IPS-18c (cell line): Measurements from ENCODE around the gene RCOR1.
"Not testable (repeated sequence)": the region's sequence is repeated elsewhere in the genome, so short reads cannot be mapped to it uniquely, and the experiment has no call there.

ENCODE experiments used
- H3K4me3 ChIP-seq: 2 replicates; pipeline ENCODE4 v1.7.0; 2013; ENCODE audit warnings: low read depth, mild to moderate bottlenecking, low read length, moderate library complexity; ENCODE audit not compliant: insufficient read depth
- H3K9me3 ChIP-seq: one replicate; pipeline ENCODE4 v1.6.1; 2013; ENCODE audit warnings: mild to moderate bottlenecking, low read length, moderate library complexity; ENCODE audit not compliant: control insufficient read depth, insufficient read depth

RCOR1 gene

DNA sequence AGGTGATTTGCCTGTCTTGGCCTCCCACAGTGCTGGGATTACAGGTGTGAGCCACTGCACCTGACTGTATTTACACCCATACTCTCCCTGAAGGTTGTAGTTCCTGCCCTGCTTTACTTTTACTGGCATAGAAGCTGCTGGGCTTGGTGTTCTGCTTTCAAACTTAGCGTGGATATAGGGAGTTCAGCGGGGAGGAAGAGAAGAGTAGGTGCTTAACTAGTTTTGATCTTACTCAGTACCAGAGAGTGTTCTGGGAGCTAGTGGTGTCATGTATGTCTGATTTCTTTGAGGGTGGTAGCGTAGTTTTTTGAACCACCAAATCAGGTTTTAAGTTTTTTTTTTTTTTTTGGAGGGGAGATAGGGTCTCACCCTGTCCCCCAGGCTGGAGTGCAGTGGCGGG, 13.8 kb downstream of the RCOR1 start:
- Histone ChIP-seq H3K9me3 (no peaks in the 10 kb centered on the region), H3K4me3 (no peak overlapping the region)

- Histone ChIP-seq H3K9me3 (no peaks in the 10 kb centered on the region), H3K4me3 (no peak overlapping the region)
Observed at GRCh38 chr14:102608064-102608446, 15.6 kb downstream of the RCOR1 start.

DNA sequence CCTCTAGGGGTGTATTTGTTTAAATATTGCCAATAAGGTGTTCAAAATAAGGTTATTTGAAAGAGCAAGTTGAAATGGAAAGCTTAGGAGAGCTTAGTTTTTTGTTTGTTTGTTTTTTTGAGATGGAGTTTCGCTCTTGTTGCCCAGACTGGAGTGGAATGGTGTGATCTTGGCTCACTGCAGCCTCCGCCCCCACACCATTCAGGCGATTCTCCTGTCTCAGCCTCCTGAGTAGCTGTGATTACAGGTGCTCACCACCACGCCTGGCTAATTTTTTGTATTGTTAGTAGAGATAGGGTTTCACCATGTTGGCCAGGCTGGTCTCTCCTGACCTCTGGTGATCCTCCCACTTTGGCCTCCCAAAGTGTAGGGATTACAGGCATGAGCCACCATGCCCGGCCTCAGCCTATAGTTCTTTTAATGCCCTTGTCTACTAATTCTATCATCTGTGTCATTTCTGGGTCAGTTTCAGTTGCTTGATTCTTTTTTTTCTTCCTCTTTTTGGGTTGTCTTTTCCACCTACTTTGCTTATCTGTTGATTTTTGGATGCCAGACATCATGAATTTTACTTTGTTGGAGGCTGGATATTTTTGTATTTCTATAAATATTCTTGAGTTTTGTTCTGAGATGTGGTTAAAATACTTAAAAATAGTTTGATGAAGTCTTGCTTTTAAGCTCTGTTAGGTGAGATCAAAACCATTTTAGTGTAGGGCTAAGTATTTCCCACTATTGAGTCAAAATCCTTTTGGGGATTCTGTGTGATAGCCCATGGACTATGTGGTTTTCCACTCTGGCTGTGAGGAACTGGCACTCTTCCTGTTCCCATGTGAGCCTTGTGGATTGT, 18.7 kb downstream of the RCOR1 start:
- H3K4me3 ChIP-seq, result no peak overlapping the region

DNA sequence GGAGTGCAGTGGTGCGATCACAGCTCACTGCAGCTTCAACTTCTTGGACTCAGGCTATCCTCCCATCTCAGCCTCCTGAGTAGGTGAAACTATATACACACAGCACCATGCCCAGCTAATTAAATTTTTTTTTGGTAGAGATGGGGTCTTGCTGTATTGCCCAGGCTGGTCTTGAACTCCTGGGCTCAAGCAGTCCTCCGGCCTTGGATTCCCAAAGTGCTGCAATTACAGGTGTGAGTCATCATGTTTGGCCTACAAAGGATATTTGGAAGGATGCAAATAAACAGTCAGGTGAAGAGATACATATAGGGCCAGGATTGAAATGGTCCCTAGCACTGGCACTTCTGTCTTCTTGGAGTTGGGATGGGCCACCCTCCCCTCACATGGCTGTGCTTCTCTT, 23.9 kb downstream of the RCOR1 start:
- Histone ChIP-seq H3K9me3 (no peaks in the 10 kb centered on the region), H3K4me3 (no peak overlapping the region)

More for the DNA sequence above, 18.7 kb downstream of the RCOR1 start:
- no peaks in the 10 kb centered on the region for H3K9me3 ChIP-seq

GRCh38 chr14:102616799-102617198, 24.4 kb downstream of the RCOR1 start:
- Histone ChIP-seq H3K4me3 (no peak overlapping the region), H3K9me3 (no peaks in the 10 kb centered on the region)

- H3K9me3 ChIP-seq, H3K4me3 ChIP-seq: not testable (repeated sequence)
Observed at GRCh38 chr14:102619012-102619411, 26.6 kb downstream of the RCOR1 start.

- Histone ChIP-seq H3K4me3 (no peak overlapping the region; the same call in 1 of the 2 replicates), H3K9me3 (no peaks in the 10 kb centered on the region)
Observed at GRCh38 chr14:102620413-102620812, 28.0 kb downstream of the RCOR1 start.

DNA sequence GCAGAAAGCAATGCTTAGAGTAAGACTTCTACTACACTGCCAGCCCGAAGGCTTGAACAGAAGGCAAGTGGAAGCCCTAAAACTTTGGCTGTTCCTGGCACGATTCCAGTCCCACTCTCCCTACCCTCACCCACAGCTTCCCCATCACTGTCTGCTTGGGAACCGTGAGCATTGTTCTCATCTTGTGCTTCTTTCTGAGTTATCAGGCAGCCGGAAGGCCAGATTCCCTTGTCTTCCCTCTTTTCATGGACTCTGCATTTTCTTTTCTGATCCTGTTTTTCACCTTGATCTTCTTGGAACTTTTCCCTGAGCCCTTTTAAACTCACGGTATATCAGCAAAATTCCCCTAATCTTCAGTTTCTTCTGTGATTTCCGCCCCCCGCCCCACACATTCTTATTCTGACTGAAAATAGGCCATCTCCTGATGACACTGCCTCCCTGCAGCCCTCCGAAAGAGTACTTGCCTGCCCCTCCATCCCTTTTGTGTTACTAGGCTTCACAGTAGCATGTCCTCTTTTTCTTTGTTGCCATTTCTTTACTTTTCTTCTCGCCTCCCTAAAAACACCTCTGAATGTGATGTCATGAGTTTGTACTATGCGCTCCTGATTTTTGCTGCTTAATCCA, 29.9 kb downstream of the RCOR1 start:
- H3K4me3 ChIP-seq, result no peak overlapping the region
- no peaks in the 10 kb centered on the region for H3K9me3 ChIP-seq

DNA sequence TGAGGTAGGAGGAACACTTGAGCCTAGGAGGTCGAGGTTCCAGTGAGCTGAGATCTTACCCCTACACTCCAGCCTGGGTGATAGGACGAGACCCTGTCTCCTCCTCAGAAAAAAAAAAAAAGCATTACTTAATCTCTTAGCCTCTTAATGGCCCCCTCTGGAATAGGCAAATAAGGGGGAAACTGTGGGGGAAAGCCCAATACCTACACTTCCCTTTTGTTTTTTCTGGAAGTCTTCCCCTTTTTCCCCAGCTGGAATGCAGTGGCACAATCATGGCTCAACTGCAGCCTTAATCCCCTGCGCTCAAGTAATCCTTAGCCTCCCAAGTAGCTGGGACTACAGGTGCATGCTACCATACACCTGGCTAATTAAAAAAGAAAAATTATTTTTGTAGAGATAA, 32.2 kb downstream of the RCOR1 start:
- H3K9me3 ChIP-seq, result no peaks in the 10 kb centered on the region
- no peak overlapping the region for H3K4me3 ChIP-seq

DNA sequence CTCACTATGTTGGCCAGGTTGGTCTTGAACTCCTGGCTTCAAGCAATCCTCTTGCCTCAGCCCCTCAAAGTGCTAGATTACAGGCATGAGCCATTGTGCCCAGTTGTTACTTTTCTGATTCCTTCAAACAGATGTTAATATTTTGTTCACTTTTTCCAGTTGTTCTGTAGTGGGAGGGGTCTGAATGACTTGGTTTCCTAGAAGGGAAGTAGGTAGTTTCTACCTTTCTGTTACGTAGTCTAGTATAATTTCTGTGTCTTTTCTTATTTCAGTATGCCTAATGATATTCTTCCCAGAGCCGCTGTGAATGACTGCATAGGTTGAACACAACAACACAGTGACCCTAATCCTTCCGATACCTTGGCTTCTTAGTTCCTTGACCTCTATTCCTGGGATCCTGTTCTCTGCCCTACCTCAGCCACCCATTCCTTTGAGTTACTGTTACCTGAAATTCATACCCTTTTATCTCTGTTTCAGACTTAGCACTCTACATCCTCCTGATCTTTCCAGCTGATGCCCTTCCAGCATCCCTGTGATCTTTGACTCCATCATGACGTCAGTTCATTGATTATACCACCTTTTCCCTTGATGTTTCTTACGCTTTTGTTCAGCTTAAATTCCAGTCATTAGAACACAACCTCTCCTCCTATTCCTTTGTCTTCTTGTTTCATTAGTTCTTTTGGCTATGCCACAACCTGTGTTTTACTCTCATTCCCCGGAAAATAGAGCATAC, 33.3 kb downstream of the RCOR1 start:
- H3K4me3 ChIP-seq, result no peak overlapping the region
- no peaks in the 10 kb centered on the region for H3K9me3 ChIP-seq

GRCh38 chr14:102626530-102626929, 34.1 kb downstream of the RCOR1 start:
- Histone ChIP-seq H3K4me3 (no peak overlapping the region), H3K9me3 (no peaks in the 10 kb centered on the region)

DNA sequence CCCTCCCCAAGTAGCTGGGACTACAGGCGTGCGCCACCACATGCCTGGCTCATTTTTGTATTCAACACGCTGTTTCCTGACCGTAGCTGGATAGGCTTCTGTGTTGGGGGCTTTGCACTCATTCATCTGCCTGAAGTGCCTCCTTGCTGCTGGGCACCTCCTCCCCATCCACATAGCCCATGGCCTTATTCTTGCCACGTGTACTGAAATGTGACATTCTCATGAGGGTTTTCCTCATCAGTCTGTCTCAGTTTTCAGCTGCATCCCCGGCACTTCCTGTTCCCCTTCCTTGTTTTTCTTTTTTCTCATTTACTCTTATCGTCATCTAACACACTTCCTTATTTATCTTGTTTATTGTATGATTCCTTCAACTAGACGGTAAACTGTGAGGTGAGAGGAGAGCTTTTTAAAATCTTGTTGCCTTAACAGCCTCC, 36.6 kb downstream of the RCOR1 start:
- Histone ChIP-seq H3K4me3 (no peak overlapping the region), H3K9me3 (no peaks in the 10 kb centered on the region)

- Histone ChIP-seq H3K9me3 (no peaks in the 10 kb centered on the region), H3K4me3 (no peak overlapping the region)
Observed at GRCh38 chr14:102629808-102630350, 37.4 kb downstream of the RCOR1 start.

GRCh38 chr14:102630405-102630804, 38.0 kb downstream of the RCOR1 start:
- no peaks in the 10 kb centered on the region for H3K9me3 ChIP-seq
- H3K4me3 ChIP-seq, result no peak overlapping the region

DNA sequence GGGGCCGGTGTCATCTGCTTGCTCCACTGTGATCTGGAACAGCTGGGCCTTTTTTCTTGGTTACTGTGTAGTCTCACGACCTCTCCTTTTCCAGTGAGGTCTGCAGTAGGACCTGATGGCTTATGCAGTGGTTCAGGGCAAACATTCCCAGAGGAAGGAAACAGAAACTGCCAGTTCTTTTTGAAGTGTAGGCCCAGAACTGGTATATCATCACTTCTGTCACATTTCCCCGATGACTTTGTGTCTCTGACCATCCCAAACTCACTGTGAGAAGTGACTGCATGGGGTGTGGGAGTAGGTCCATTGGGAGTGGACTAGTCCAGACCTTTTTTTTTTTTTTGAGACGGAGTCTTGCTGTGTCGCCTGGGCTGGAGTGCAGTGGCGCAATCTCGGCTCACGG, 38.4 kb downstream of the RCOR1 start:
- Histone ChIP-seq H3K9me3 (no peaks in the 10 kb centered on the region), H3K4me3 (no peak overlapping the region)

DNA sequence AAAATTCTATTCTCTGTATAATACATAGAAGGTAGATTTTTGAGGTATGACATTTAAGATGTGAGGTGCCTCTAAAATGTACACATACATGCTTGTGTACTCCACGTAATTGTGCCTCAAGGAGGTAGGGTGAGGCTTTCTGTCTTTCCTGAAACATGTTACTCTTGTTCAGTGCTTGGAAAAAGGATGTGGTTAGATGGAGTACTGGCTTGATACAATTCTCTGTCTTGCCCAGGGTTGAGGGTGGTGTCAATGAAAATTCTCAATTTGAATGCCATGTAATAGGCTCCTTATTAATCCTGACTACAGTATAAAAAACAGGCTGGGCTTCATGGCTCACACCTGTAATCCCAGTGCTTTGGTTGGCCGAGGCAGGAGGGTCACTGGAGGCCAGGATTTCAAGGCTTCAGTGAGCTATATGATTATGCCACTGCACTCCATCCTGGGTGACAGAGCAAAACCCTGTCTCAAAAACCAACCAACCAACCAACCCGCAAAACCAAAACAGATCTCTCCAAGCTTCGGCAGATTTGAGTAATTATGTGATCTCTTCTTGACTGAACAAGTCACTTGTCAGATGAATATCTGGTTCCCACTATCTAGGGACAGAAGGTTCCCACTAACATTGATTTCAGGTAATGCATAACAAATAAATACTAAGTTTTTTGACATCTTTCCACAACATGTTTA, 41.6 kb downstream of the RCOR1 start:
- Histone ChIP-seq H3K4me3 (no peak overlapping the region), H3K9me3 (no peaks in the 10 kb centered on the region)

DNA sequence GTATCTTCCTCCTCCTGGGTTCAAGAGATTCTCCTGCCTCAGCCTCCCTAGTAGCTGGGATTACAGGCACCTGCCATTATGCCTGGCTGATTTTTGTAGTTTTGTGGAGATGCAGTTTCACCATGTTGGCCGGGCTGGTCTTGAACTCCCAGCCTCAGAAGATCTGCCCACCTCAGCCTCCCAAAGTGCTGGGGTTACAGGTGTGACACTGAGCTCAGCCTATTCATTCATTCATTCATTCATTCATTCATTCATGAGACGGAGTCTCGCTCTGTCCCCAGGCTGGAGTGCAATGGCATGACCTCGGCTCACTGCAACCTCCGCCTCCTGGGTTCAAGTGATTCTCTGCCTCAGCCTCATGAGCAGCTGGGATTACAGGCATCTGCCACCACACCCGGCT, 47.2 kb downstream of the RCOR1 start:
- H3K4me3 ChIP-seq, H3K9me3 ChIP-seq: not testable (repeated sequence)
